Colonic mucosa (tissue), 4 donors: Measurements from ENCODE around the gene NEB. TPM values are rescaled to one million over a fixed set of nuclear protein-coding genes. Genes with fewer than 3 reads are reported as not detected.
"Not testable (repeated sequence)": the region's sequence is repeated elsewhere in the genome, so short reads cannot be mapped to it uniquely, and the experiment has no call there.

Experiments used
- DNase-seq: peaks from one replicate; pipeline ENCODE4 v3.0.0-alpha.2; 2020
- H3K27ac ChIP-seq: fragments of 200-600 bp; one replicate; pipeline ENCODE4 v1.8.0; 2021
- H3K27me3 ChIP-seq: fragments of 200-600 bp; one replicate; pipeline ENCODE4 v1.8.0; 2021
- H3K36me3 ChIP-seq: fragments of 200-600 bp; one replicate; pipeline ENCODE4 v1.8.0; 2021
- H3K4me1 ChIP-seq: fragments of 200-600 bp; one replicate; pipeline ENCODE4 v1.8.0; 2021; ENCODE audit warnings: mild to moderate bottlenecking
- H3K4me3 ChIP-seq: fragments of 200-600 bp; one replicate; pipeline ENCODE4 v1.8.0; 2021
- H3K9ac ChIP-seq, 2 donors: one replicate each; pipeline ENCODE4 v1.7.0; 2013; ENCODE audit warnings: control low read depth in 2 of 2, low read depth in 2 of 2, low read length in 2 of 2
- H3K9me3 ChIP-seq: fragments of 200-600 bp; one replicate; pipeline ENCODE4 v1.8.0; 2021
- intact Hi-C: fragments of 100-400 bp; cut with DNase I; formaldehyde crosslinking; loops from one replicate; pipeline ENCODE4 v1.14.1; 2022
- total RNA-seq, 2 donors: library from RNA; stranded (reverse); fragmentation: NEBNext Ultra II Directional in 1 of 2; extraction: Animal tissue kit (Norgen Biotek cat#: 25700) in 1 of 2; gene quantifications; one replicate each; pipeline ENCODE4 v1.2.1, GENCODE V29; 2021
- TF ChIP-seq, protein P1 (sequence below): fragments of 200-600 bp; IDR thresholded peaks from one replicate; pipeline ENCODE4 v1.8.0; 2022; ENCODE audit warnings: antibody characterized with exemption, mild to moderate bottlenecking
- donor health status: healthy.
- donor health status: DM: no; HTN: no; CAD: no.
- donor health status: DM: no; HTN: no; CAD: no.

NEB gene
- total RNA-seq, 2 donors from 2014 or later = 0.89 to 1.0 TPM

GRCh38 chr2:151591250-151591907 lies 142.9 kb downstream of the NEB start:
- H3K27ac ChIP-seq, H3K4me1 ChIP-seq, DNase-seq, H3K27me3 ChIP-seq, H3K9ac ChIP-seq, H3K9me3 ChIP-seq, intact Hi-C loops, H3K36me3 ChIP-seq, H3K4me3 ChIP-seq: not testable (repeated sequence)
- TF ChIP-seq, protein P1, sequence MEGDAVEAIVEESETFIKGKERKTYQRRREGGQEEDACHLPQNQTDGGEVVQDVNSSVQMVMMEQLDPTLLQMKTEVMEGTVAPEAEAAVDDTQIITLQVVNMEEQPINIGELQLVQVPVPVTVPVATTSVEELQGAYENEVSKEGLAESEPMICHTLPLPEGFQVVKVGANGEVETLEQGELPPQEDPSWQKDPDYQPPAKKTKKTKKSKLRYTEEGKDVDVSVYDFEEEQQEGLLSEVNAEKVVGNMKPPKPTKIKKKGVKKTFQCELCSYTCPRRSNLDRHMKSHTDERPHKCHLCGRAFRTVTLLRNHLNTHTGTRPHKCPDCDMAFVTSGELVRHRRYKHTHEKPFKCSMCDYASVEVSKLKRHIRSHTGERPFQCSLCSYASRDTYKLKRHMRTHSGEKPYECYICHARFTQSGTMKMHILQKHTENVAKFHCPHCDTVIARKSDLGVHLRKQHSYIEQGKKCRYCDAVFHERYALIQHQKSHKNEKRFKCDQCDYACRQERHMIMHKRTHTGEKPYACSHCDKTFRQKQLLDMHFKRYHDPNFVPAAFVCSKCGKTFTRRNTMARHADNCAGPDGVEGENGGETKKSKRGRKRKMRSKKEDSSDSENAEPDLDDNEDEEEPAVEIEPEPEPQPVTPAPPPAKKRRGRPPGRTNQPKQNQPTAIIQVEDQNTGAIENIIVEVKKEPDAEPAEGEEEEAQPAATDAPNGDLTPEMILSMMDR = peak; percentile 26

- H3K27me3 ChIP-seq, H3K9me3 ChIP-seq, H3K4me1 ChIP-seq, H3K36me3 ChIP-seq, H3K4me3 ChIP-seq, DNase-seq, H3K9ac ChIP-seq, intact Hi-C loops, H3K27ac ChIP-seq: not testable (repeated sequence)
Measured at GRCh38 chr2:151581300-151581699, 153.0 kb downstream of the NEB start.

GRCh38 chr2:151580697-151581096 lies 153.6 kb downstream of the NEB start:
- DNase-seq, H3K27ac ChIP-seq, intact Hi-C loops, H3K27me3 ChIP-seq, H3K4me3 ChIP-seq, H3K4me1 ChIP-seq, H3K9me3 ChIP-seq, H3K9ac ChIP-seq, H3K36me3 ChIP-seq: not testable (repeated sequence)

DNA sequence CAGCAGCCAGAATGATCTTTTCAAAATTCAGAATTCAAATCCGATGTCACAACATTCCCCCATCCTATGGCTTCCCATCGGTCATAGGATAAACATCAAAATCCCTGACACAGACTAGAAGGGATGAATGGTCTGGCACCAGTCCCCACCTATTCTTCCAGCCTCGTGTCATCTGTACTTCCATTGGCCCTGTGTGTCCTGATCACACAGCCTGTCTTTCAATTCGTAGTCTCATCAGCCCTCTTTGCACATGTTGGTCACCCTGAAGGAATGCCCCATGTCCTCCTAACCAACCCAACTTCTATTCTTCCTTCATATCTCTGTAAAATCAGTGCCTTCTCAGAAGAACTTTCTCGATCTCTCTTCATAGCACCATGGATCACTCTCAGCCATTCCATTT lies 157.2 kb downstream of the NEB start:
- Histone ChIP-seq H3K36me3 (no peaks in the 10 kb centered on the region), H3K4me1 (no peaks in the 10 kb centered on the region), H3K4me3 (no peak overlapping the region), H3K9me3 (no peaks in the 10 kb centered on the region), H3K27me3 (no peaks in the 10 kb centered on the region), H3K9ac (no peak overlapping the region), H3K27ac (no peak overlapping the region)
- no peak for DNase-seq
- intact Hi-C loops = no loop called here
- TF ChIP-seq, protein P1 = no peak

DNA sequence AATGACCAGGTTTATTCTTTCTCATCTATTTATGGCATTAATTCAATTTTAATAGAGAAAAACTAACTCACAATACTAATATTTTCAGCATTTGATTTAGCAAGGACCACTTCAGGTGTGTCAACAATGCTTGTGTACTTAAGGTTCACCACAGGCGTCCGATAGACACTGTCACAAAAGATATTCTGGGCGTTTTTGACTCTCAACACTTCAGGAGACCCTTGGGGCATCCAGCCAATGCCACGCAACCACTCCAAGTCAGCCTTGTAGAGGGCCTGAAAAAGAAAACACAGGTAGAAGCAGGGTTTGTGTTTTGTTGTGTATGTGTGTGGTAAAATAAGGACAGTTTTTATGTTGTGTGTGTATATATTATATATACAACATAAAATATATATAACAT lies 158.2 kb downstream of the NEB start:
- no peaks in the 10 kb centered on the region for H3K36me3 ChIP-seq
- no peak overlapping the region for H3K4me3 ChIP-seq
- H3K9ac ChIP-seq = no peak overlapping the region
- H3K4me1 ChIP-seq = no peaks in the 10 kb centered on the region
- TF ChIP-seq, protein P1 = no peak
- intact Hi-C loops = no loop called here
- no peak overlapping the region for H3K27ac ChIP-seq
- DNase-seq = no peak
- no peaks in the 10 kb centered on the region for H3K9me3 ChIP-seq
- H3K27me3 ChIP-seq = no peaks in the 10 kb centered on the region

DNA sequence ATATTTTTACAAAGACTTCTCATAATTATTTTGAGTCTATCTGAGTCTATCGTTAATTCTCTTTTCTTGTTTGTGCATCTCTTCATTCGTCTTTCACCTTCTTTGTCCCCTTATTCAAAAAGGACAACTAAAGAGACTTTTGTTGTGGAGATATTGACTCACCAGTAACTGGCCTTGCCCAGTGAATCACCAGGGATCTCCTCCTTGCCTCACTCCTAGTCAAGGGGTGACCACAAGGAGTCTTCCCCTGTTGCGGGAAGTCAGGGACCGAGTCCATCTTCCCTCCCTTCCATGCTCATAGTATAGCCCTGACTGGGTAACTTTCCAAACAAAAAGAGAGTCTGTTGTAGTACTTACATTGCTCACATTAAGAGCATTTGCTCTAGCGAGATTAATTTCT lies 158.9 kb downstream of the NEB start:
- Histone ChIP-seq H3K27ac (no peak overlapping the region), H3K4me1 (no peaks in the 10 kb centered on the region), H3K9me3 (no peaks in the 10 kb centered on the region), H3K27me3 (no peaks in the 10 kb centered on the region), H3K4me3 (no peak overlapping the region), H3K36me3 (no peaks in the 10 kb centered on the region), H3K9ac (no peak overlapping the region)
- TF ChIP-seq, protein P1 = no peak
- DNase-seq = no peak
- intact Hi-C loops = no loop called here
